ENCODE data around the gene L2HGDH.

DNA sequence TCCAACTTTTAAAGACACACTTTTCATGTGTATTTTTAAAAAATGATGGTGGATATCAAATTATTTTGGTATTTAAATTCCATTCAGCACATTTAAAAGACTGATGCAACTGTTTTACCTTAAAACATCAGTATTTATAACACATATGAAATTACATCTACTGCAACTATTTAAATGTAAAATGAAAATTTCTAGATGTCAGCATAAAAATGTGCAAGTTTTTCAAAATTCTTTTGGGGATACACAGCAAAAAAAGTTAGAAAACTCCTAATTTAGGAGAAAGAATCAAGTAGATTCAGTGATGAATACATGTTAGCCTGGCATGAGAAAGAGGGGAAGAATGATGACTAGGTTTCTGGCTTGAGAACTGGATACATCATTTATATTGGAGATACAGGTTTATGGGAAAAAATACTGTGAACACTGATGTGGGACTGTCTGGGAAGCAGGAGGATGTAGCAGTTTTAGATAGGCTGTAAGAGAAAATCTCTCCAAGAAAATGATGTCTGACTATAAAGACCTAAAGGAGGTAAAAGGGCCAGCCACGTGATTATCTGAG, 89.9 kb downstream of the L2HGDH start:
- TF ChIP-seq CTCF (IDR thresholded peaks at IDR 0.05; ENCODE audit: low read length), result no peak
- no peak for TF ChIP-seq EZH2 (optimal IDR thresholded peaks at IDR 0.05; ENCODE audit: low read depth, low read length)

Measured in MM.1S (cell line).